ENCODE data around the gene ACOT11. TPM values are rescaled to one million over a fixed set of nuclear protein-coding genes. Genes with fewer than 3 reads are reported as not detected.

Gene ACOT11

GRCh38 chr1:54649130-54649898 is 101.3 kb downstream of the ACOT11 start:
- Histone ChIP-seq H3K4me3 (ENCODE audit: low read length) (no peak overlapping the region), H3K36me3 (ENCODE audit: insufficient read depth, low read length) (no peaks in the 10 kb centered on the region), H3K9me3 (replicated peaks; ENCODE audit: low read length) (no peaks in the 10 kb centered on the region), H3K4me1 (ENCODE audit: control insufficient read depth, insufficient read depth, low read length) (no peaks in the 10 kb centered on the region), H3K27me3 (ENCODE audit: control insufficient read depth, insufficient read depth, low read length) (peaks cover 28% of the 10 kb centered on the region), H3K9ac (ENCODE audit: low read depth, low read length) (no peak overlapping the region), H3K4me2 (ENCODE audit: low read length) (no peak overlapping the region)

DNA sequence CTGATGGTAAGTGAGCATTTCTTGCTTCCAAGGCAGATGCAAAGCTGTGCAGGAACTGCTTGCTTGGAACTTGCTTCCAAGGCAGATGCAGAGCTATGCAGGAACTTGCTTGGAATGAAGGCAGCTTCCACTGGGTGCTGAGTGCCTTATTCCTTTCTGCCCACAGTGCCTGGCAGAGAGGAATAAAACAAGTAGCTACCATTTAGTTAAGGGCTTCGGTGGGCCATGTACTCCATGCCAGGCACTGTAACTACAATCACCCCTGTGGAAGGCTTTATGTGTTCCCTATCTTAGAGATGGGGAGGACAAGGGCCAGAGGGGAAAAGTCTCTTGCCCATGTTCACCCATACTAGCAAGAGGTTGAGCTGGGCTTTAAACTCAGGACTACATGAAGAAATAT is 101.9 kb downstream of the ACOT11 start:
- Histone ChIP-seq H3K4me1 (ENCODE audit: control insufficient read depth, insufficient read depth, low read length) (no peaks in the 10 kb centered on the region), H3K4me3 (ENCODE audit: low read length) (no peak overlapping the region), H3K9me3 (replicated peaks; ENCODE audit: low read length) (no peaks in the 10 kb centered on the region), H3K27me3 (ENCODE audit: control insufficient read depth, insufficient read depth, low read length) (peaks cover 28% of the 10 kb centered on the region), H3K4me2 (ENCODE audit: low read length) (no peak overlapping the region), H3K9ac (ENCODE audit: low read depth, low read length) (no peak overlapping the region), H3K36me3 (ENCODE audit: insufficient read depth, low read length) (no peaks in the 10 kb centered on the region)

GRCh38 chr1:54650417-54650816 is 102.4 kb downstream of the ACOT11 start:
- Histone ChIP-seq H3K9ac (ENCODE audit: low read depth, low read length) (no peak overlapping the region), H3K9me3 (replicated peaks; ENCODE audit: low read length) (no peaks in the 10 kb centered on the region), H3K36me3 (ENCODE audit: insufficient read depth, low read length) (no peaks in the 10 kb centered on the region), H3K27me3 (ENCODE audit: control insufficient read depth, insufficient read depth, low read length) (peaks cover 28% of the 10 kb centered on the region), H3K4me2 (ENCODE audit: low read length) (no peak overlapping the region), H3K4me3 (ENCODE audit: low read length) (no peak overlapping the region), H3K4me1 (ENCODE audit: control insufficient read depth, insufficient read depth, low read length) (no peaks in the 10 kb centered on the region)

DNA sequence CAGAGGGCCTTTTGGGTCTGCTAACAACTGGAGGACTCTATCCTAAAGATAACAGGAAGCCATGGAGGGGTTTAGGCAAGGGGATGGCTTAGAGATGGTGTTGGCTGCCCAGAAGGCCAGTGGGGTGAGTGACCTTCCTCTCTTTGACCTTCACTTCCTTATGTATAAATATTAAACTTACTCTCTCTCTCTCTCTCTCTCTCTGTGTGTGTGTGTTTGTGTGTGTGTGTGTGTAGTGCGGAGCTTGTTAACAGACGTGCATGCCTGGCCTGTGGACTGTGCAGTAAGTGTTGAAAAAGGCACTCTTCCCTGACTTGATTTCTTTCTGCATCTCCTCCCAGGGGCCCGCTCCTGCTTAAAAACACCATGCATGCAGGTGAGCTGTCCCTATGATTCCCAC is 103.6 kb downstream of the ACOT11 start:
- no peak overlapping the region for H3K9ac ChIP-seq (ENCODE audit: low read depth, low read length)
- no peaks in the 10 kb centered on the region for H3K4me1 ChIP-seq (ENCODE audit: control insufficient read depth, insufficient read depth, low read length)
- no peaks in the 10 kb centered on the region for H3K9me3 ChIP-seq (replicated peaks; ENCODE audit: low read length)
- H3K27me3 ChIP-seq (ENCODE audit: control insufficient read depth, insufficient read depth, low read length): peaks cover 28% of the 10 kb centered on the region
- no peaks in the 10 kb centered on the region for H3K36me3 ChIP-seq (ENCODE audit: insufficient read depth, low read length)
- no peak overlapping the region for H3K4me3 ChIP-seq (ENCODE audit: low read length)
- no peak overlapping the region for H3K4me2 ChIP-seq (ENCODE audit: low read length)

- Histone ChIP-seq H3K36me3 (ENCODE audit: insufficient read depth, low read length) (no peaks in the 10 kb centered on the region), H3K27me3 (ENCODE audit: control insufficient read depth, insufficient read depth, low read length) (peaks cover 28% of the 10 kb centered on the region), H3K9ac (ENCODE audit: low read depth, low read length) (no peak overlapping the region), H3K9me3 (replicated peaks; ENCODE audit: low read length) (no peaks in the 10 kb centered on the region), H3K4me1 (ENCODE audit: control insufficient read depth, insufficient read depth, low read length) (no peaks in the 10 kb centered on the region), H3K4me3 (ENCODE audit: low read length) (no peak overlapping the region), H3K4me2 (ENCODE audit: low read length) (no peak overlapping the region)
Measured at GRCh38 chr1:54652168-54652567, 104.1 kb downstream of the ACOT11 start.

- Histone ChIP-seq H3K4me2 (ENCODE audit: low read length) (no peak overlapping the region), H3K9ac (ENCODE audit: low read depth, low read length) (no peak overlapping the region), H3K9me3 (replicated peaks; ENCODE audit: low read length) (no peaks in the 10 kb centered on the region), H3K27me3 (ENCODE audit: control insufficient read depth, insufficient read depth, low read length) (peaks cover 28% of the 10 kb centered on the region), H3K4me3 (ENCODE audit: low read length) (no peak overlapping the region), H3K4me1 (ENCODE audit: control insufficient read depth, insufficient read depth, low read length) (no peaks in the 10 kb centered on the region), H3K36me3 (ENCODE audit: insufficient read depth, low read length) (no peaks in the 10 kb centered on the region)
Measured at GRCh38 chr1:54653036-54653435, 105.0 kb downstream of the ACOT11 start.

DNA sequence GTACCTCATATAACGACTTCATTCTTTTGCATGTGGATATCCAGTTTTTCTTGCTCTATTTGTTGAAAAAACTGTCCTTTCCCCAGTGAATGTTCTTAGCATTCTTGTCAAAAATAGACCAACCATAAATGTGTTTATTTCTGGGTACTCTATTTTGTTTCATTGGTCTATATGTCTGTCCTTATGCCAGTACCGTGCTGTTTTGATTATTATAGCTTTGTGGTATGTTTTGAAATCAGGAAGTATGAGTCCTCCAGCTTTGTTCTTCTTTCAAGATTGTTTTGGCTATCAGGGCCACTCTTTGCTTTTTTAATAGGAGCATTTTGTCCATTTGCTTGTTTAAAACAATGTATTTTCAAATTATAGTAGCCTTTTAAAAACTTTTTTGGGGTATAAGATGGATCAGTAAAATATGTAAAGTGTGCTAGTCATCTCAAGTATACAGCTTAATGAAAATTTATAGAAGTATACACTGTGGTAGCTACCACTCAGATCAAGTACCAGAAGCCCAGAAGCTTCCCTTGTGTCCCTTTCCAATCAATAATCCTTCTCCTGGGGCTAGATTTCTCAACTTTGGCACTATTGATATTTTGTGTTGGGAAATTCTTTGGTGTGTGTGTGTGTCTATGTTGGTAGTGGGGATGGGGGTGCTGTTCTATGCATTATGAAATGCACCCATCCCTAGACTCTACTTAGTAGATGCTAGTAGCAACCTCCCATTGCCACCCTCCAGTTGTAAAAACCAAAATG is 110.3 kb downstream of the ACOT11 start:
- Histone ChIP-seq H3K4me3 (ENCODE audit: low read length) (no peak overlapping the region), H3K4me2 (ENCODE audit: low read length) (no peak overlapping the region), H3K9me3 (replicated peaks; ENCODE audit: low read length) (no peaks in the 10 kb centered on the region), H3K27me3 (ENCODE audit: control insufficient read depth, insufficient read depth, low read length) (no peaks in the 10 kb centered on the region), H3K4me1 (ENCODE audit: control insufficient read depth, insufficient read depth, low read length) (no peaks in the 10 kb centered on the region), H3K36me3 (ENCODE audit: insufficient read depth, low read length) (no peaks in the 10 kb centered on the region), H3K9ac (ENCODE audit: low read depth, low read length) (no peak overlapping the region)

Small RNAs within 50 kb of the gene (small RNA-seq; reads per million reads assigned to genes)
- gene AC099796.2: not detected
